Spleen (tissue), 7 donors: ENCODE results near the gene SELENOO.

Experiments
- CTCF ChIP-seq, 11 experiments: fragments of 200-600 bp in 7 of 11; fragments of 450-650 bp in 4 of 11; sonication (generic) in 4 of 11; IDR thresholded peaks in 8 of 11; conservative IDR thresholded peaks in 3 of 11; 1 replicate in 7 of 11; 2 replicates in 4 of 11; pipeline versions ENCODE4 v1.4.0 to v1.8.0; 2016 to 2021; ENCODE audit warnings: antibody characterized with exemption in 11 of 11, inconsistent platforms in 4 of 11, mild to moderate bottlenecking in 1 of 11
- POLR2A ChIP-seq, 3 donors: fragments of 450-650 bp; IDR thresholded peaks; one replicate each; pipeline ENCODE4 v1.5.1; 2017; ENCODE audit warnings: antibody characterized with exemption in 3 of 3, mild to moderate bottlenecking in 1 of 3
- POLR2AphosphoS5 ChIP-seq, 3 donors: sonication (generic); formaldehyde crosslinking; IDR thresholded peaks; one replicate each; pipeline ENCODE4 v1.5.1; 2017; ENCODE audit warnings: antibody characterized with exemption in 3 of 3
- donor health status: DM: no; HTN: no; CAD: no; lungs with moderate emphysema.
- donor health status: DM: no; HTN: no; CAD: no.
- donor health status: DM: no; HTN: no; CAD: no.

- TF ChIP-seq CTCF (IDR thresholded peaks at IDR 0.05 in 8 of 11, conservative IDR thresholded peaks at IDR 0.05 in 3 of 11) (no peak), POLR2A (IDR thresholded peaks at IDR 0.05) (no peak), POLR2AphosphoS5 (IDR thresholded peaks at IDR 0.05) (no peak)
Observed at GRCh38 chr22:50180727-50181521, 19.9 kb upstream of the SELENOO start.
